H9 (cell line): ENCODE results near the gene KCNMB2. TPM values are rescaled to one million over a fixed set of nuclear protein-coding genes. Genes with fewer than 3 reads are reported as not detected.

Source experiments
- DNase-seq: peaks from one replicate; pipeline ENCODE4 v3.0.0-alpha.2; 2017
- H2AFZ ChIP-seq: one replicate; pipeline ENCODE4 v1.6.1; 2013; ENCODE audit warnings: mild to moderate bottlenecking, low read length, control low read depth, moderate library complexity
- H2AK5ac ChIP-seq: 2 replicates; pipeline ENCODE4 v1.6.1; 2013; ENCODE audit warnings: low read length, control low read depth, mixed read lengths; ENCODE audit not compliant: insufficient read length
- H2BK120ac ChIP-seq: one replicate; pipeline ENCODE4 v1.6.1; 2013; ENCODE audit warnings: low read depth, mild to moderate bottlenecking, low read length, control low read depth, inconsistent platforms; ENCODE audit not compliant: poor library complexity, severe bottlenecking
- H2BK12ac ChIP-seq: 2 replicates; pipeline ENCODE4 v1.6.1; 2013; ENCODE audit warnings: low read length, control low read depth, mixed read lengths, low read depth; ENCODE audit not compliant: insufficient read length
- H2BK15ac ChIP-seq: 2 replicates; pipeline ENCODE4 v1.6.1; 2013; ENCODE audit warnings: low read depth, low read length, control low read depth
- H2BK20ac ChIP-seq: one replicate; pipeline ENCODE4 v1.6.1; 2013; ENCODE audit warnings: low read depth, mild to moderate bottlenecking, low read length, control low read depth, inconsistent platforms; ENCODE audit not compliant: poor library complexity, severe bottlenecking
- H2BK5ac ChIP-seq: 2 replicates; pipeline ENCODE4 v1.6.1; 2013; ENCODE audit warnings: low read length, control low read depth, mixed read lengths; ENCODE audit not compliant: insufficient read length
- H3K14ac ChIP-seq: 2 replicates; pipeline ENCODE4 v1.6.1; 2013; ENCODE audit warnings: low read length, control low read depth; ENCODE audit not compliant: insufficient read depth
- H3K18ac ChIP-seq: 2 replicates; pipeline ENCODE4 v1.6.1; 2013; ENCODE audit warnings: low read depth, mild to moderate bottlenecking, mixed read lengths, low read length, control low read depth; ENCODE audit not compliant: insufficient read length
- H3K23ac ChIP-seq: 2 replicates; pipeline ENCODE4 v1.6.1; 2013; ENCODE audit warnings: low read length, control low read depth, mixed read lengths, low read depth; ENCODE audit not compliant: insufficient read length
- H3K23me2 ChIP-seq: 2 replicates; pipeline ENCODE4 v1.6.1; 2013; ENCODE audit warnings: low read depth, mild to moderate bottlenecking, mixed read lengths, low read length, control low read depth; ENCODE audit not compliant: insufficient read length, poor library complexity, severe bottlenecking
- H3K27ac ChIP-seq: 2 replicates; pipeline ENCODE4 v1.5.1; 2013; ENCODE audit warnings: low read length, control low read depth, mixed read lengths, low read depth; ENCODE audit not compliant: insufficient read length
- H3K27me3 ChIP-seq: 2 replicates; pipeline ENCODE4 v1.6.1; 2013; ENCODE audit warnings: low read length, control low read depth, inconsistent platforms; ENCODE audit not compliant: insufficient read depth
- H3K4ac ChIP-seq: 2 replicates; pipeline ENCODE4 v1.6.1; 2013; ENCODE audit warnings: low read depth, mild to moderate bottlenecking, control low read depth, inconsistent platforms, low read length, moderate library complexity
- H3K4me1 ChIP-seq: 2 replicates; pipeline ENCODE4 v1.6.1; 2013; ENCODE audit warnings: low read length, control low read depth, inconsistent platforms; ENCODE audit not compliant: insufficient read depth
- H3K4me2 ChIP-seq: 2 replicates; pipeline ENCODE4 v1.6.1; 2013; ENCODE audit warnings: low read length, control low read depth, mixed read lengths; ENCODE audit not compliant: insufficient read length, insufficient read depth
- H3K56ac ChIP-seq: 2 replicates; pipeline ENCODE4 v1.6.1; 2013; ENCODE audit warnings: low read depth, mild to moderate bottlenecking, mixed read lengths, low read length, control low read depth; ENCODE audit not compliant: insufficient read length
- H3K79me1 ChIP-seq: 2 replicates; pipeline ENCODE4 v1.6.1; 2013; ENCODE audit warnings: low read depth, mild to moderate bottlenecking, moderate library complexity, low read length, control low read depth, inconsistent platforms; ENCODE audit not compliant: insufficient read depth, poor library complexity, severe bottlenecking
- H3K79me2 ChIP-seq: 2 replicates; pipeline ENCODE4 v1.6.1; 2013; ENCODE audit warnings: low read length, control low read depth, inconsistent platforms; ENCODE audit not compliant: insufficient read depth
- H3K9ac ChIP-seq: 2 replicates; pipeline ENCODE4 v1.6.1; 2013; ENCODE audit warnings: low read length, control low read depth, mixed read lengths; ENCODE audit not compliant: insufficient read length; ENCODE audit errors: extremely low read depth
- H3K9me3 ChIP-seq: one replicate; pipeline ENCODE4 v1.6.1; 2013; ENCODE audit warnings: low read depth, low read length, inconsistent platforms; ENCODE audit not compliant: control insufficient read depth
- H3T11ph ChIP-seq: one replicate; pipeline ENCODE4 v1.6.1; 2013; ENCODE audit warnings: mild to moderate bottlenecking, low read length, control low read depth, inconsistent platforms
- H4K20me1 ChIP-seq: one replicate; pipeline ENCODE4 v1.6.1; 2013; ENCODE audit not compliant: control insufficient read depth, insufficient read length, insufficient read depth
- H4K5ac ChIP-seq: 2 replicates; pipeline ENCODE4 v1.6.1; 2013; ENCODE audit warnings: low read depth, mild to moderate bottlenecking, mixed read lengths, low read length, control low read depth; ENCODE audit not compliant: insufficient read length
- H4K8ac ChIP-seq: replicated peaks from 2 replicates; pipeline ENCODE4 v1.6.1; 2013; ENCODE audit warnings: low read length, control low read depth, mixed read lengths, low read depth; ENCODE audit not compliant: insufficient read length
- H4K91ac ChIP-seq: 2 replicates; pipeline ENCODE4 v1.6.1; 2013; ENCODE audit warnings: low read depth, mild to moderate bottlenecking, moderate library complexity, mixed read lengths, low read length, control low read depth; ENCODE audit not compliant: insufficient read length
- H3K27ac Mint-ChIP-seq, 3 experiments: 2 replicates in 2 of 3; 3 replicates in 1 of 3; pipeline ENCODE4 v1.8.0; 2020 to 2021; ENCODE audit warnings: mixed read lengths in 3 of 3, mild to moderate bottlenecking in 1 of 3, moderate library complexity in 1 of 3
- H3K27me3 Mint-ChIP-seq: 2 replicates; pipeline ENCODE4 v1.8.0; 2021; ENCODE audit warnings: low read depth, mild to moderate bottlenecking, moderate library complexity, mixed read lengths
- H3K36me3 Mint-ChIP-seq, 3 experiments: 2 replicates in 2 of 3; 3 replicates in 1 of 3; pipeline ENCODE4 v1.8.0; 2020 to 2021; ENCODE audit warnings: low read depth in 3 of 3, mixed read lengths in 3 of 3; ENCODE audit not compliant: insufficient read depth in 1 of 3
- H3K4me1 Mint-ChIP-seq, 2 experiments: 2 replicates each; pipeline ENCODE4 v1.8.0; 2020; ENCODE audit warnings: mixed read lengths in 2 of 2
- H3K4me3 Mint-ChIP-seq, 2 experiments: 2 replicates in 1 of 2; 3 replicates in 1 of 2; pipeline ENCODE4 v1.8.0; 2020 to 2021; ENCODE audit warnings: mild to moderate bottlenecking in 2 of 2, mixed read lengths in 2 of 2, moderate library complexity in 1 of 2
- H3K9me3 Mint-ChIP-seq, 2 experiments: 2 replicates in 1 of 2; 3 replicates in 1 of 2; pipeline ENCODE4 v1.8.0; 2020; ENCODE audit warnings: mild to moderate bottlenecking in 2 of 2, mixed read lengths in 2 of 2, moderate library complexity in 1 of 2
- WGBS: extraction: QIAGEN DNeasy Blood & Tissue Kit; methylation state at CpG from one replicate; pipeline ENCODE4 v1.1.7; 2013; ENCODE audit warnings: missing lambda C conversion rate, low lambda C conversion rate, mixed read lengths; ENCODE audit not compliant: insufficient read length; ENCODE audit errors: extremely low coverage; 5-methylcytosine and 5-hydroxymethylcytosine counted together
- total RNA-seq: library from RNA; stranded (reverse); gene quantifications from 2 replicates; pipeline ENCODE4 v1.2.1, GENCODE V29; 2021
- TF ChIP-seq, protein P1 (sequence below): fragments of 200-600 bp; sonication (generic); conservative IDR thresholded peaks from 3 replicates; pipeline ENCODE4 v1.8.0; 2021; ENCODE audit warnings: antibody characterized with exemption, mild to moderate bottlenecking

Gene KCNMB2
- total RNA-seq, 1 experiment from 2014 or later: not detected

DNA sequence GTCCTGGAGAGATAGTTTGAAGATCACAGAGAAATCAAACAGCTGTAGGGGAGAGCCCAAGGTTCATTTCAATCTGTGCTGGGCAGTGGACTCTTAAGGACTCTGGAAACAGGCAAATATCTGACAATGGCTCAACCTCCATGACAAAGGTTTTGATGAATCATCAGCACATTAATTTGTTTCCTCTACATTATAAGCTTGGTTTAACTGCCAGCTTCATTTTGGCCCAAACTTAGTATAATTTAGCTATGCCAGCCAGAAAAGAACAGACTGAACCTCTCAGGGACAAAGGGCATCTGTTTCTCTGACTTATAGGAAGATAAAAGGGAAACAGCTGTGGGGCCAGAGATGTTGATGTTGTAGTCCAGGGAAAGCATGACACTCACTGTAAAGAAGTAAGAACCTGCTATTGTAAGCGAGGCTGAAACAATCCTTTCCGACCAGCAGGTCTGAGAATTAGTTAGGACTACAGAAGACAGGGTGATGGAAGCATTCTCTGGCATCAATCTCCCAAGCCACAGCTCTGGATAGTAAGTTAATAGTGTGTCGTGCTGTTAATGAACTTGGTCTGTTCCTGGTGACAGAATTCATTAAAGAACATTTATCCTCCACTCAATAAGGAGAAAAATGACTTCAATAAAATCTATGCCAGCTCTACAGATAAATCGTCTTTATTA lies 110.1 kb downstream of the KCNMB2 start:
- Mint-ChIP-seq H3K9me3 (peaks cover 0 to 8% of the 10 kb centered on the region in 2 experiments; a peak in 4 of 5 replicates), H3K4me1 (no peaks in the 10 kb centered on the region), H3K27ac (no peak overlapping the region), H3K36me3 (no peaks in the 10 kb centered on the region; a peak in 2 of 7 replicates), H3K27me3 (no peaks in the 10 kb centered on the region; the same call in 1 of the 2 replicates), H3K4me3 (no peak overlapping the region)
- no peak overlapping the region for H2BK20ac ChIP-seq
- no peak overlapping the region for H2BK5ac ChIP-seq
- no peak overlapping the region for H3K4ac ChIP-seq
- H3K4me2 ChIP-seq: no peak overlapping the region
- no peak overlapping the region for H3K18ac ChIP-seq
- H3K56ac ChIP-seq: no peak overlapping the region
- H3K4me1 ChIP-seq: no peaks in the 10 kb centered on the region
- H3T11ph ChIP-seq: no peak overlapping the region
- no peak overlapping the region for H3K14ac ChIP-seq
- WGBS: no CpG with 5 or more reads among the region's 4 CpGs
- no peaks in the 10 kb centered on the region for H3K27me3 ChIP-seq
- TF ChIP-seq, protein P1, sequence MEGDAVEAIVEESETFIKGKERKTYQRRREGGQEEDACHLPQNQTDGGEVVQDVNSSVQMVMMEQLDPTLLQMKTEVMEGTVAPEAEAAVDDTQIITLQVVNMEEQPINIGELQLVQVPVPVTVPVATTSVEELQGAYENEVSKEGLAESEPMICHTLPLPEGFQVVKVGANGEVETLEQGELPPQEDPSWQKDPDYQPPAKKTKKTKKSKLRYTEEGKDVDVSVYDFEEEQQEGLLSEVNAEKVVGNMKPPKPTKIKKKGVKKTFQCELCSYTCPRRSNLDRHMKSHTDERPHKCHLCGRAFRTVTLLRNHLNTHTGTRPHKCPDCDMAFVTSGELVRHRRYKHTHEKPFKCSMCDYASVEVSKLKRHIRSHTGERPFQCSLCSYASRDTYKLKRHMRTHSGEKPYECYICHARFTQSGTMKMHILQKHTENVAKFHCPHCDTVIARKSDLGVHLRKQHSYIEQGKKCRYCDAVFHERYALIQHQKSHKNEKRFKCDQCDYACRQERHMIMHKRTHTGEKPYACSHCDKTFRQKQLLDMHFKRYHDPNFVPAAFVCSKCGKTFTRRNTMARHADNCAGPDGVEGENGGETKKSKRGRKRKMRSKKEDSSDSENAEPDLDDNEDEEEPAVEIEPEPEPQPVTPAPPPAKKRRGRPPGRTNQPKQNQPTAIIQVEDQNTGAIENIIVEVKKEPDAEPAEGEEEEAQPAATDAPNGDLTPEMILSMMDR: no peak
- H3K79me2 ChIP-seq: no peaks in the 10 kb centered on the region
- H2BK120ac ChIP-seq: no peak overlapping the region
- H4K5ac ChIP-seq: no peak overlapping the region
- no peak overlapping the region for H4K8ac ChIP-seq
- no peak overlapping the region for H3K27ac ChIP-seq
- H2AFZ ChIP-seq: no peak overlapping the region
- H2AK5ac ChIP-seq: no peak overlapping the region
- H3K79me1 ChIP-seq: no peaks in the 10 kb centered on the region
- no peak overlapping the region for H4K91ac ChIP-seq
- no peaks in the 10 kb centered on the region for H3K23me2 ChIP-seq
- H2BK12ac ChIP-seq: no peak overlapping the region
- H3K9ac ChIP-seq: no peak overlapping the region
- no peaks in the 10 kb centered on the region for H3K9me3 ChIP-seq
- no peak for DNase-seq
- H3K23ac ChIP-seq: no peak overlapping the region
- H2BK15ac ChIP-seq: no peak overlapping the region
- no peaks in the 10 kb centered on the region for H4K20me1 ChIP-seq
